Breast epithelium (tissue), 3 donors: ENCODE results near the gene PDZD11.

Experiments used
- CTCF ChIP-seq, 3 donors: fragments of 450-650 bp; IDR thresholded peaks; one replicate each; pipeline ENCODE4 v1.5.1; 2016 to 2017; ENCODE audit warnings: antibody characterized with exemption in 3 of 3, mild to moderate bottlenecking in 3 of 3, moderate library complexity in 3 of 3
- POLR2AphosphoS5 ChIP-seq, 3 donors: sonication (generic); formaldehyde crosslinking; IDR thresholded peaks; one replicate each; pipeline ENCODE4 v1.6.1; 2017; ENCODE audit warnings: antibody characterized with exemption in 3 of 3

DNA sequence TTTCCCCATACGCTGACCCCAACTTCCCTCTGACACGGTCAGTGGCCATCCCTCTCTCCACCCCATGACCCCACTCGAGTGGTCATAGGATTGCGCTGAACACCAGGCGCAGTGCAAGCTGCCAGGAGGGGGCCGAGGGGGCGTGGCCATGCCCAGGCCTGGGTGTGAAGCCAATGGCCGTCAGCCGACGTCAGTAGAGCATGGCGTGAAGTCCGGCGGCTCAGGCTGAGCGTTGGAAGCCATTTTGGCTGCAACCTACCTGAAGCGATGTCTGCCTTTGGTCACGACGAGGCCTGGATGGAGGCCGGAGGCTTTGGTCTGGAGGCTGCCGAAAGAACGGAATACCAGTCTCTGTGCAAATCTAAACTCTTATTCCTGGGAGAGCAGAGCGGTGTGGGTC, 7.8 kb downstream of the PDZD11 start, which contains the start of gene RAB41:
- no peak for TF ChIP-seq POLR2AphosphoS5 (IDR thresholded peaks at IDR 0.05)
- TF ChIP-seq CTCF (IDR thresholded peaks at IDR 0.05) = no peak
